ENCODE measurements around the gene TNK1. TPM values are rescaled to one million over a fixed set of nuclear protein-coding genes. Genes with fewer than 3 reads are reported as not detected.
"Not testable (repeated sequence)": the region's sequence is repeated elsewhere in the genome, so short reads cannot be mapped to it uniquely, and the experiment has no call there.

Gene TNK1
- total RNA-seq, 6 donors from 2014 or later: 5.8 to 16.8 (median 8.2) TPM

DNA sequence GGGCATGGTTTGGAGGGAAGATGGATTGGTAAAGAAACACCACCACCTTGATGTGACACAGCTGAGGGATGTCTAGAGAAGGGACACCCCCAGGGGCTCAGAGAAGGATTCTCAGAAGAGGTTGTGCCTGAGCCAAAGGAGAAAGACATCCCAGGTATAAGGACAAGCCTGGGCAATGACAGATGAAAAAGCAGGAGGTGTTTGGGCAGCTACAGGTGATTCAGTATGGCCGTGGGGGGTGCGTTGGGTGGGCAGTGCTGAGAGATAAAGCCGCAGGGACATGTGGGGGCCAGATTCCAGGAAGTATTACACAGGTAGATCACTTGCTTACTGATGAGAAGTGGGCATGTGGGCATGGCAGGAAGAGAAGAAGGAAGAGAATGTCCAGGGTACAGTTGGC is 19.0 kb upstream of the TNK1 start:
- Histone ChIP-seq H3K27me3 (no peaks in the 10 kb centered on the region), H3K27ac (no peak overlapping the region), H3K4me3 (no peak overlapping the region), H3K36me3 (no peaks in the 10 kb centered on the region), H3K4me1 (no peaks in the 10 kb centered on the region), H3K9me3 (no peaks in the 10 kb centered on the region)
- ATAC-seq (ENCODE audit: low FRiP score in 2 of 2): no peak
- no peak for DNase-seq
- TF ChIP-seq EP300 (IDR thresholded peaks at IDR 0.05): no peak
- TF ChIP-seq CTCF (IDR thresholded peaks at IDR 0.05): no peak
- TF ChIP-seq POLR2A (IDR thresholded peaks at IDR 0.05): no peak
- no peak for TF ChIP-seq POLR2AphosphoS5 (IDR thresholded peaks at IDR 0.05)
- WGBS, 2 donors: 52 to 67% methylated on average over 3 of the region's 3 CpGs

DNA sequence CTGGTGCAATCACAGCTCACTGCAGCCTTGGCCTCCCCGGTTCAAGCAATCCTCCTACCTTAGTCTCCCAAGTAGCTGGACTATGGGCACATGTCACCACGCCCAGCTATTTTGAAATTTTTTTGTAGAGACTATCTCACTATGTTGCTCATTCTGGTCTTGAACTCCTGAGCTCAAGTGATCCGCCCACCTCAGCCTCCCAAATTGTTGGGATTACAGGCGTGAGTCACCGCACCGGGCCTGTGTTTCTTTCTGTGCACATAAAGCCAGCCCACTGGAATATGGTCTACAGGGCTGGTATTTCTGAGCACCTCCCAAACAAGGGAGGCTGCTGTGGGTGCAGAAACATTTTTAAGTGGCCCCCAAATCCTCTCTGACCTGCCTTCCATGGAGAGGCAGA is 17.6 kb upstream of the TNK1 start:
- no peak overlapping the region for H3K27ac ChIP-seq
- TF ChIP-seq POLR2AphosphoS5 (IDR thresholded peaks at IDR 0.05) (no peak), POLR2A (IDR thresholded peaks at IDR 0.05) (no peak), CTCF (IDR thresholded peaks at IDR 0.05) (no peak), EP300 (IDR thresholded peaks at IDR 0.05) (no peak)
- H3K4me3 ChIP-seq: no peak overlapping the region
- no peaks in the 10 kb centered on the region for H3K27me3 ChIP-seq
- DNase-seq: no peak
- no peaks in the 10 kb centered on the region for H3K36me3 ChIP-seq
- H3K4me1 ChIP-seq: no peaks in the 10 kb centered on the region
- 90 to 95% methylated on average over 6 of the region's 6 CpGs for WGBS, 2 donors
- ATAC-seq (ENCODE audit: low FRiP score in 2 of 2): no peak
- H3K9me3 ChIP-seq: no peaks in the 10 kb centered on the region

- WGBS, 2 donors: 87 to 88% methylated on average over 6 of the region's 7 CpGs
These were observed 14.9 kb upstream of the TNK1 start for GRCh38 chr17:7365963-7366362.

DNA sequence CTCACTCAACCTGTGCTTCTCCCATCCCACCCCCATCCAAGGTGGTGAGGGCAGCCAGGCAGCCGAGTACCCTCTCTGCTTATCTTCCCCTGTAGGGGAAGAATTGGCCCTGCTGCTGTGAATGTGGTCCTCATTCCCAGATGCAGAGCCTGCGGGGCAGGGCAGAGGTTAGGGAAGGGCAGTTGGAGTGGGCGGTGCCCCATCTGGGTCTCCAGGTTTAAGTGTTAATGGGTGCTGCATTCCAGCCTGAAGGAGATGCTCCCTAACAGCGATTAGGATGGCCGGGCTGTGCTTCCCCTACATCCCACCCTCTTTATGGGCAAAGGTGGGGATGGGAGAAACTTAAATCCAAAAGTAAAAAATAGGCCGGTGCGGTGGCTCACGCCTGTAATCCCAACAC is 13.8 kb upstream of the TNK1 start:
- TF ChIP-seq EP300 (IDR thresholded peaks at IDR 0.05) (no peak), POLR2AphosphoS5 (IDR thresholded peaks at IDR 0.05) (no peak)
- H3K9me3 ChIP-seq: no peaks in the 10 kb centered on the region
- H3K36me3 ChIP-seq: no peaks in the 10 kb centered on the region
- 88 to 89% methylated on average over 7 to 8 of the region's 8 CpGs for WGBS, 2 donors
- H3K27ac ChIP-seq: no peak overlapping the region
- H3K27me3 ChIP-seq: no peaks in the 10 kb centered on the region
- no peaks in the 10 kb centered on the region for H3K4me1 ChIP-seq
- no peak overlapping the region for H3K4me3 ChIP-seq
- ATAC-seq (ENCODE audit: low FRiP score in 2 of 2) (no peak), DNase-seq (no peak)

More at GRCh38 chr17:7365963-7366362, 14.9 kb upstream of the TNK1 start:
- H3K27me3 ChIP-seq; H3K27ac ChIP-seq; H3K4me3 ChIP-seq; ATAC-seq (ENCODE audit: low FRiP score in 2 of 2); H3K36me3 ChIP-seq; H3K9me3 ChIP-seq; DNase-seq; H3K4me1 ChIP-seq: not testable (repeated sequence)

DNA sequence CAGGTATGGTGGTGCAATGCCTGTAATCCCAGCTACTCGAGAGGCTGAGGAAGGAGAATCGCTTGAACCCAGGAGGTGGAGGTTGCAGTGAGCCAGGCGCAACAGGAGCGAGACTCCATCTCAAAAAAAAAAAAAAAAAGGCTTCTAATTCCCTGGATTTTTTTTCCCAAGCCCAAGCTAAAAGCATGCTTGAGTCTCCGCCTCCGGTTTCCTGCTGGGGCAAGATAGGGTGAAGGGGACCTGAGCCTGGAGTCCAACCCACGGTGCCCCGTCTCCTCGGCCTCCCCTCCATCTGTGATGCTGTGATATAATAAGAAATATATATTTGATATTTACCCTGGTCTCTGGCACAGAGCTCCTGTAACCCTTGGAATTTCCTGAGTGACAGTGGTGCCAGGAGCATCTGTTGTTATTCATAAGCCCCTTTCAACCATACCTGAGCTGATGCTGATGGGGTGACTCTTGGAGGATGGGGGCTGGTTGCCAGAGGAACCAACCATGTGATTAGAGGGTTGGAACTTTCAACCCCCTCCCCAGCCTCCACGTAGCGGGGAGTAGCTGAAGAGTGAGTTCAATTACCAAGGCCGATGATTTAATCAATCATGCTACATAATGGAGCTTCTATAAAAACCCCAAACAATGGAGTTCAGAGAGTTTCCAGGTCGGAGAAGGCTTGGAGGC is 12.8 kb upstream of the TNK1 start:
- no peaks in the 10 kb centered on the region for H3K4me1 ChIP-seq
- no peak for ATAC-seq (ENCODE audit: low FRiP score in 2 of 2)
- no peak for TF ChIP-seq POLR2A (IDR thresholded peaks at IDR 0.05)
- TF ChIP-seq EP300 (IDR thresholded peaks at IDR 0.05): no peak
- no peak for TF ChIP-seq CTCF (IDR thresholded peaks at IDR 0.05)
- TF ChIP-seq POLR2AphosphoS5 (IDR thresholded peaks at IDR 0.05): no peak

DNA sequence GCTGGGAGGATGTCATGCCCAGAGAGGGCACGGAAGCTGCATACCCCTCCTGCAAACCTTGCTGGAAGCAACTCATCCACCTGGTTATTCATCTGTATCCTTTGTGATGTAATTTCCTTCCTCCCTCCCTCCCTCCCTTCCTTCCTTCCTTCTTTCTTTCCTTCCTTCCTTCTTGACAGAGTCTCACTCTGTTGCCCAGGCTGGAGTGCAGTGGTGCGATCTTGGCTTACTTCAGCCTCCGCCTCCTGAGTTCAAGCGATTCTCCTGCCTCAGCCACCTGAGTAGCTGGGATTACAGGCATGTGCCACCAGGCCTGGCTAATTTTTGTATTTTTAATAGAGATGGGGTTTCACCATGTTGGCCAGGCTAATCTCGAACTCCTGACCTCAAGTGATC is 12.3 kb upstream of the TNK1 start:
- 87 to 92% methylated on average over 5 of the region's 5 CpGs for whole genome bisulfite sequencing, 2 donors
- not testable (repeated sequence) for ATAC-seq (ENCODE audit: low FRiP score in 2 of 2); H3K4me3 ChIP-seq; H3K4me1 ChIP-seq; H3K27ac ChIP-seq; H3K9me3 ChIP-seq; H3K36me3 ChIP-seq; DNase-seq; H3K27me3 ChIP-seq

More for the DNA sequence above, 12.8 kb upstream of the TNK1 start:
- no peak for DNase-seq
- H3K9me3 ChIP-seq: no peaks in the 10 kb centered on the region
- no peak overlapping the region for H3K27ac ChIP-seq
- WGBS, 2 donors: 76 to 77% methylated on average over 13 of the region's 13 CpGs
- H3K4me3 ChIP-seq: no peak overlapping the region
- H3K36me3 ChIP-seq: no peaks in the 10 kb centered on the region
- H3K27me3 ChIP-seq: no peaks in the 10 kb centered on the region

Data from upper lobe of left lung (tissue), 6 donors.